ENCODE measurements around the gene BCDIN3D.

BCDIN3D gene

DNA sequence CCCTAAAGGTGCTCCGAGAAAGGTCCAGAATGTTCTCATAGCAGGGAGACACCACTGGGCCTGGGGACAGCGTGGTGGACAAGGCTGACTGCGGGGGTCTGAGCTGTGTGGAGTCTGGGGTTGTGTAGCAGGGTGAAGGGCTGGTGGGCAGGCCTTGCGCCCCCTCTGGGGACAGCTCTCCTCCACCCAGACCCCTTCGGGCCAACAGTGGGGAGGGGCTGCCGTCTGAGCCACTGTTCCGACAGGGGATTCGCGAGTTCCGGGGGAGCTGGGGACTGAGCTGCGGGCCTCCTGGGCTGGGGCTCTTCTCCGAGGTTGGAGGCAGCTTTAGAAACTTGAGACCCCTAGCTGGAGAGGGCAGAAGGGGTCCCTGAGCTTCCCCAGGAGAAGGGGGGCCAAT lies 46.8 kb downstream of the BCDIN3D start:
- no peaks in the 10 kb centered on the region for H3K9me3 Mint-ChIP-seq
- H3K4me3 Mint-ChIP-seq: no peak overlapping the region
- H3K27me3 Mint-ChIP-seq: no peaks in the 10 kb centered on the region
- ATAC-seq (ENCODE audit: low read depth) (no peak), DNase-seq (ENCODE audit: low spot score in 2 of 2) (no peak)
- no peaks in the 10 kb centered on the region for H3K4me1 Mint-ChIP-seq
- H3K27ac Mint-ChIP-seq: no peak overlapping the region
- peaks cover 6% of the 10 kb centered on the region for H3K36me3 Mint-ChIP-seq

DNA sequence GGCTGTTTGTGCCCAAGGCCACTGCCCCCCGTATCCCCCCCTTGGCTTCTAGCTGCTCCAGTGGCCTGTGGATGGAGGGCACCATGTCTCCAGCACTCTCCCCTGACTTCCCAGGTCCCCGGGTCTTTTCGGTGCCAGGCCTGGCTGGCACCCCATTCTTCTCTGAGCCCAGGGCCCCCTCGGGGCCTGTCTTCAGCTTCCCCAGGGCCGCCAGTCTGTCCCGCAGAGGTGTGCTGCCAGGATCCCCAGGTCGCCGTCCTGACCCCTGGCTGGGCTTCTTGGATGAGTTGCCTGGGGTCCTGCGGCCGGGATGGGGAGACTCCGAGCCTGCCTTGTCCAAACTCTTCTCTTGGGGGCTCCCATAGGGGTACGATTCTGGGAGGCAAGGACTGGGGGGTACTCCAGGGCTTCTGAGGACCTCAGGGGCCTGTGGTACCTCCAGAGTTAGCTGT lies 47.2 kb downstream of the BCDIN3D start:
- H3K9me3 Mint-ChIP-seq: no peaks in the 10 kb centered on the region
- no peaks in the 10 kb centered on the region for H3K27me3 Mint-ChIP-seq
- DNase-seq (ENCODE audit: low spot score in 2 of 2) (no peak), ATAC-seq (ENCODE audit: low read depth) (no peak)
- H3K4me1 Mint-ChIP-seq: no peaks in the 10 kb centered on the region
- no peak overlapping the region for H3K4me3 Mint-ChIP-seq
- no peak overlapping the region for H3K27ac Mint-ChIP-seq
- peaks cover 6% of the 10 kb centered on the region for H3K36me3 Mint-ChIP-seq

DNA sequence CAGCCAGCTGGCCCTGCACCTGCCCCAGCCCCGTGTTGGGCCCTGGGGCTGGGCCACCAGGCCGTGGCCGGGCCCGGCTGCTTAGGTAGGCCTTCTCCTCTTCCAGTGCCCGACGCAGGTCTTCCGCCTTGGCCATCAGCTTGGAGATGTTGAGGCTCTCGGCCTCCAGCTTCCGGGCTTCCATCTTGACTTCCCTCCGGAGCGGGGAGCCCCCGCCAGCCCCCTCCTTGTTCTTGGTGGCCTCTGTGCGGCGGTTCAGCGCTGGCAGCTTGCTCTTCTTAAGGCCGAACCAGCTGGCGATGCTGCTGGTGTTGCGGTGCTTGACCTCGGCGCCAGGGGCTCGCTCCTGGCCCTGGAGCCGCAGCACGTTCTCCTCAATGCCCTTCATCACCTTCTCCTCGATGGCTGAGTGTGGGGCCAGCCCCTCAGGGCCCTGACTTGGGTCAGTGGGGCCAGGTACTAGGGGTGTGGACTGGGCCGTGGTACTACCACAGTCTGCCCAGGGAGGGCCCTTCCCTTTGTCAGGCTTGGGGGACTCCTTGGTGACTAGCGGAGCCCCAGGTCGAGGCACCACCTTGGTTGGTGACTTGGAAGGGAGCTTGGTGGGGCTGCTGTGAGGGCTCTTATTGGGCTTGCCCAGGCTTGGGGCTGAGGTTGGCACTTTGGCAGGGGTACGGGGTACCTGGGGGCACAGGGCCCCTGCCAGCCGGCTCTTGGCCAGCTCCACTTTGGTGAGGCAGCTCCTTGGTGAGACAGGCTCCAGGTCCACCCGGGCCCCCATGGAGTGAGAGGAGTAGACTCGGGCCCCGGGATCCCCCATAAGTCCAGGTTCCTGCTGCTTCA lies 47.9 kb downstream of the BCDIN3D start:
- H3K36me3 Mint-ChIP-seq: peaks cover 2% of the 10 kb centered on the region
- ATAC-seq (ENCODE audit: low read depth) (no peak), DNase-seq (ENCODE audit: low spot score in 2 of 2) (no peak)
- no peaks in the 10 kb centered on the region for H3K27me3 Mint-ChIP-seq
- no peaks in the 10 kb centered on the region for H3K4me1 Mint-ChIP-seq
- no peak overlapping the region for H3K4me3 Mint-ChIP-seq
- H3K27ac Mint-ChIP-seq: no peak overlapping the region
- H3K9me3 Mint-ChIP-seq: no peaks in the 10 kb centered on the region

DNA sequence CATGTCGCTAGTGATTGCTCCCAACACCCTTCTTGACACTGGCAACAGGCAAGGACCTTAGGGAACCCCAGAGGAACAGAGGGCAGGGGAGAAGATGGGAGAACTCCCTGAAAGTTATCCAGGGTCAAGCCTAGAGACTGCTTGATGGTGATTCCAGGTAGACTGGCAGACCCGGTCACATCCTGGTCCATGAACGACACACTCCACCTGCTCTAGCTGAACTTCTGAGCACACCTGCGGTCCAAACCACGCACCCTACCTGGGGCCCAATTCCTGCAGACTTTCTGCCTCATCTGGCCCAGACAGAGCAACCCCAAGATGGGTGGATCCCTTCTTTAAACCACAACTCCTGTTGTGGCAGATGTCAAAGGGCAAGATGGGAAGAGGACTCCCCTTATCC lies 48.9 kb downstream of the BCDIN3D start:
- DNase-seq (ENCODE audit: low spot score in 2 of 2): no peak
- Mint-ChIP-seq H3K9me3 (no peaks in the 10 kb centered on the region), H3K27me3 (no peaks in the 10 kb centered on the region), H3K36me3 (peaks cover 2% of the 10 kb centered on the region), H3K4me1 (no peaks in the 10 kb centered on the region), H3K4me3 (no peak overlapping the region), H3K27ac (no peak overlapping the region)
- ATAC-seq (ENCODE audit: low read depth): no peak

DNA sequence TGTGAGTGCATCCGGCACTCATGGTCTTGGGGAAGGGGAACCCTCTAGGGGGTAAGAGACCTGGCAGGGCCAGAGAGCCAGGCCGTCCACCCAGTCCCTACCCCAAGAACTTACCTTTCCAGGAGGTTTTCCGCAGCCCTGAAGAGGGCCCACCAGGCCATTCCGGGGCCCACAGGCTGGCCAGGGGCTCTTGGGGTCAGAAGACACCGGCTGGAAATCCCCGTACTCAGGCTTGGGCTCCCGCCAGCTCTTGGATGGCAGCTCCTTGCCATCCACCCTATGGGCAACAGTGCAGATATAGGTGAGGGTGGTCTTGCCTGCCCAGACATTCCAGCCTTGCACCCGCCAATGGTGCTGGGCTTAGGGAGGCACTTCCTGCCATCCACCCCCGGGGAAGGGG lies 49.3 kb downstream of the BCDIN3D start:
- peaks cover 2% of the 10 kb centered on the region for H3K36me3 Mint-ChIP-seq
- H3K9me3 Mint-ChIP-seq: no peaks in the 10 kb centered on the region
- H3K27me3 Mint-ChIP-seq: no peaks in the 10 kb centered on the region
- H3K27ac Mint-ChIP-seq: no peak overlapping the region
- no peak for ATAC-seq (ENCODE audit: low read depth)
- H3K4me1 Mint-ChIP-seq: no peaks in the 10 kb centered on the region
- H3K4me3 Mint-ChIP-seq: no peak overlapping the region
- no peak for DNase-seq (ENCODE audit: low spot score in 2 of 2)

DNA sequence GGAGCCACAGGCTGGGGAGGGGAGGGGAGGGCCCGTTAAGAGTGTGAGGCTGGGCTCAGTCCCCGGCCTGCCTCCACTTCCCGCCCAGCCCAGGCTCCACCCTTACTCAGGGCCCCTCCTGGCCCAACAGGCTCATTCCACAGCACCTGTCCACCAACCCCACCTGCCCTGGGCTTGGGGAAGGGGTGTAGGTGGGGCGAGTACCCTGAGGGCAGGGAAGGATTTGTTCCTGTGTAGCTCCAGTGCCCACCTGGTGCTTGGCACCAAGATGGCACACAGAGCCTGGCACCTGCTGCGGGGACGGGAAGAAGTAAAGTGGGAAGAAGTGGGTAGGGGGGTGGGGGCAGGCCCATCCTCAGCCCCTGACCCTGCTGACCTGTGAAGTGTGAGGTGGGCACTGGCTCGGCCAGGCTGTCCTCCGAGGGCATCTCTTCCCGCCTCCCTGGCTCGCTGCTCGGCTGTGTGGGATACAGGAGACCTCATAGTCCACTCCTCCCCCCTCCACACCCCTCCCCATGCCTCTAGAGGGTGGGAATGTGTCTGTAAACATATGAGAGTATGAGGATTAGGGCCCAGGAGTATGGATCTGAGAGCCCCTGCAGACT lies 49.8 kb downstream of the BCDIN3D start:
- no peak for ATAC-seq (ENCODE audit: low read depth)
- Mint-ChIP-seq H3K9me3 (no peaks in the 10 kb centered on the region), H3K4me3 (no peak overlapping the region), H3K27me3 (no peaks in the 10 kb centered on the region), H3K36me3 (peaks cover under 1% of the 10 kb centered on the region), H3K4me1 (no peaks in the 10 kb centered on the region), H3K27ac (no peak overlapping the region)
- no peak for DNase-seq (ENCODE audit: low spot score in 2 of 2)

DNA sequence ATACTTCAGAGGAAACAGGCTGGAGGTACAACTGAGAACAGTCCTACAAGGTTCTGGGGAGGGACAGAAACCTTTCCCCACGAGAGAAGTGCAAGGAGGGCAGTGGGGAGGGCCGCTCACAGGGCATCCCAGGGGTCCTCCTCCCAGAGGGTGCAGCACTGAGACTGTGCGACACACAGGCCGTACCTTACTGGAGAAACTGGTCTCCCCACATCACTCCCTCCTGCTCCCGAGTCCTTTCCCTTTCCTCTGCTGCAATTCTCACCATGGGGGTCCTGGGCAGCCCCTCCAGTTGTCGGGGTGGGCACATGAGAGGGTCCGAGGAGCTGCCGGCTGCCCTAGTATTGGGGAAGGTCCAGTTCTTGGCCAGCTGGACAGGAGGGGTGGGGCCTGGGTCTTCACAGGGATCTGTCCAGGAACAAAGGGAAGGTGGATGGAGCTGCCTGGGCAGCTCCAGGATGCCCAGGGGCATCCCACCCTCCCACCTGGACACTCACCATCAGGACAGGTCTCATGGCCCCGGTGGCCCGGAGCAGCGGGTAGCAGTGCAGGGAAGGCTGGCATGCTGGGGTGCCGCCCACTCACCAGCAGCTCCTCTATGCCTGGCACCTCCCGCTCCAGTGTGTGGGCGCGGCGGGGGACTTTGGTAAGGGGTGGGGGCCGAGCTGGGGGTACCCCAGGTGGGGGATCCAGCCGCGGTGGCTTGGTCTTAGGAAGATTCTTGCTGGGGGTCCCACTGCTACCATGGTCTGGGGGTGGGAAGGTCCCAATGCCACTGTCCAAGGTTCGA lies 50.5 kb downstream of the BCDIN3D start:
- no peak overlapping the region for H3K4me3 Mint-ChIP-seq
- peaks cover 2% of the 10 kb centered on the region for H3K36me3 Mint-ChIP-seq
- H3K27me3 Mint-ChIP-seq: no peaks in the 10 kb centered on the region
- H3K27ac Mint-ChIP-seq: no peak overlapping the region
- H3K9me3 Mint-ChIP-seq: peaks cover 3% of the 10 kb centered on the region
- ATAC-seq (ENCODE audit: low read depth) (no peak), DNase-seq (ENCODE audit: low spot score in 2 of 2) (no peak)
- H3K4me1 Mint-ChIP-seq: no peaks in the 10 kb centered on the region

DNA sequence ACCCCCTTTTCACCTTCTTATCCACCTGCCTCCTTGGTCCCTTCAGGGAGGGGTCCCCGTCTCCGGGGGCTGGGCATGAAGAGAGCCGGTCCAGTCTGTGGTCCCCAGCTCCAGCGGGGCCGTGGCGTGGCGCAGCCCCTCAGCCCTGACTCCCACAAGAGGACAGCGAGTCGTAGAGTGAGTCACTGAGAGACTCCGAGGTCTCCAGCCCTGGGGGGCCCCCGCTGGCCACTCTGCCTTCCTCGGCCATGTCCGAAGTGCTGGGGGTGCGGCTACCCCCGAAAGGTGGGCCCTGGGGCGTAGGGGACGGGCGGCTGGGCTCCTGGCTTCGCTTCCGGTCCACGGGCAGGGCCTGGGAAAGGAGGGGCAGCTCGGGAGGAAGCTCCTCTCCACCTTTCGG lies 51.2 kb downstream of the BCDIN3D start:
- Mint-ChIP-seq H3K27ac (no peak overlapping the region), H3K36me3 (peaks cover 2% of the 10 kb centered on the region), H3K27me3 (no peaks in the 10 kb centered on the region), H3K9me3 (peaks cover 3% of the 10 kb centered on the region), H3K4me1 (no peaks in the 10 kb centered on the region), H3K4me3 (no peak overlapping the region)
- DNase-seq (ENCODE audit: low spot score in 2 of 2) (no peak), ATAC-seq (ENCODE audit: low read depth) (no peak)

DNA sequence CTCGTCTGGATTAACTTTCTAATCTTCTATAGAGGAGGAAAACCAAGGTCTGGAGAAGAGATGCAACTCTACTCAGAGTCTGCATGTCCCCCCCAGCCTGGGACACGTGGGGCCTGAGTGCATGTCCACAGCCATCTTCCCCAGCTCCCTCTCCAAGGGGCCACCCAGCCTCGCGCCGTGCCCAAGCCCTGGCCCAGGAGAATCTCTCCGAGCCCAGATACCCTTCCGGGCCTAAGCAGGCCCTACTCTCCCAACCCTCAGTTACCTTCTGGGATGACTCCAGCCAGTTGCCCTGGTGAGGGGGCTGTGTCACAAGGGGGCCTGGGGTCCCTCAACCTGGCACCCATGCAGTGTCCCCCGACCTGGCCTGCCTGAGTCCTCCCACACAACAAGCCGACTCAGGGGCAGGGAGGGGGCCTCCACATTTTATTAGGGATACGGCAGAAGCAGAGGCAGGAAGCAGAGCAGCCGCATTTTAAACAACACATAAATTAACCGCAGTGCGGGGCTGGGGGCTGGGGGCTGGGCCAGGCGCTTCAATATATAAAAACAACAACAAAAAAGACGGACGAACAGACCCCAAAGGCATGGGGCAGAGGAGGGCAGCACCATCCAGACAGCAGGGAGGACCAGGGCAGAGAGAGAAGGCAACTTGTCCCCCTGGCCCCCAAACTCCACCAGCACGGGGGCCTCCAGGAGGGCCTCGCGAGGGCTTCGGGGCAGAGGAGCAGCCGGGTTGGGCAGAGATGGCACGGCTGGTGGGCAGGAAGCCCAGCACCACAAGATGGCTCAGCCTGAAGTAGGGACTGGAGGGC lies 52.0 kb downstream of the BCDIN3D start:
- H3K27me3 Mint-ChIP-seq: no peaks in the 10 kb centered on the region
- H3K4me3 Mint-ChIP-seq: no peak overlapping the region
- ATAC-seq (ENCODE audit: low read depth): no peak
- peaks cover 3% of the 10 kb centered on the region for H3K9me3 Mint-ChIP-seq
- peaks cover 2% of the 10 kb centered on the region for H3K36me3 Mint-ChIP-seq
- H3K27ac Mint-ChIP-seq: no peak overlapping the region
- DNase-seq (ENCODE audit: low spot score in 2 of 2): no peak
- H3K4me1 Mint-ChIP-seq: no peaks in the 10 kb centered on the region

DNA sequence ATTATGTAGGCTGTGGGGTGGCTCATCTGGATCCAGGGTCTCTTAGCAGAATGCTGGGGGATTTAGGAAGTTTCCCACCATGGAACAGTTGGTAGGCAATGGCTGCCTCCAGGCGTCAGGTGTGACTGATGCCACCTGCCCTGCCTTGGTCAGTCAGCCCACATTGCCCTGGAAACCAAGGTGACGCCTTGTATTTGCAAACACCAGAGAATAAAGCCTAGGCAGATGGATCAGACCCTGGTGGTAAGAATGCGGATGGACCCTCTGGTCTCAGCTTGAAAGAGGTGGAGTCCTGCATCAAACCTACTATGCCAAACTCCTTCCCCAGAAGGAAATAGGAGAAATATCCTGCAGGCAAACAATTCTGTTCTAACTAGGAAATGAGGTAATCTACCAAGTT lies 52.9 kb downstream of the BCDIN3D start:
- Mint-ChIP-seq H3K27ac (no peak overlapping the region), H3K36me3 (peaks cover 2% of the 10 kb centered on the region), H3K9me3 (peaks cover 3% of the 10 kb centered on the region), H3K27me3 (no peaks in the 10 kb centered on the region), H3K4me3 (no peak overlapping the region), H3K4me1 (no peaks in the 10 kb centered on the region)
- no peak for ATAC-seq (ENCODE audit: low read depth)
- DNase-seq (ENCODE audit: low spot score in 2 of 2): no peak

DNA sequence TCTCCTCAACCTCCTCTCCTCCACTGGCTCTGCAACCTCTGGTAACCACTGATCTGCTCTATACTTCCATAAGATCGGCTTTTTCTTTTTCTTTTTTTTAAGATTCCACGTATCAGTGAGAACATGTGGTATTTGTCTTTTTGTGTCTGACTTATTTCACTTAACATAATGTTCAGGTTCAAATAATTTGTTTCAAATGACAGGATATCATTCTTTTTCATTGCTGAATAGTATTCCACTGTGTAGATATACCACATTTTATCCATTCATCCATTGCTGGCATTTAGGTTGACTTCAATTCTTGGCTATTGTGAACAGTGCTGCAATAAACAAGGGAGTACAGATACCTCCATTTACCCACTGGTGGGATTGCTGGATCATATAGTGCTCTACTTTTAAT lies 55.2 kb downstream of the BCDIN3D start:
- no peak overlapping the region for H3K4me3 Mint-ChIP-seq
- DNase-seq (ENCODE audit: low spot score in 2 of 2) (no peak), ATAC-seq (ENCODE audit: low read depth) (no peak)
- H3K36me3 Mint-ChIP-seq: peaks cover 2% of the 10 kb centered on the region
- peaks cover 3% of the 10 kb centered on the region for H3K9me3 Mint-ChIP-seq
- peaks cover 4% of the 10 kb centered on the region for H3K4me1 Mint-ChIP-seq
- no peak overlapping the region for H3K27ac Mint-ChIP-seq
- H3K27me3 Mint-ChIP-seq: peaks cover 7% of the 10 kb centered on the region
